Stimulated activated CD4-positive, alpha-beta T cell treated with anti-CD3 and anti-CD28 coated beads, TNF-alpha, amount 100 ng/mL, for 48 hours (primary cell): ENCODE measurements around the gene RECK.

ENCODE experiments used
- DNase-seq, 3 donors: peaks; one replicate each; pipeline ENCODE4 v3.0.0-alpha.2; 2020; ENCODE audit warnings: low read depth in 3 of 3

RECK gene

GRCh38 chr9:36023260-36024048, 13.3 kb upstream of the RECK start:
- peak; percentile 38 to 62 (median 44) for DNase-seq

DNA sequence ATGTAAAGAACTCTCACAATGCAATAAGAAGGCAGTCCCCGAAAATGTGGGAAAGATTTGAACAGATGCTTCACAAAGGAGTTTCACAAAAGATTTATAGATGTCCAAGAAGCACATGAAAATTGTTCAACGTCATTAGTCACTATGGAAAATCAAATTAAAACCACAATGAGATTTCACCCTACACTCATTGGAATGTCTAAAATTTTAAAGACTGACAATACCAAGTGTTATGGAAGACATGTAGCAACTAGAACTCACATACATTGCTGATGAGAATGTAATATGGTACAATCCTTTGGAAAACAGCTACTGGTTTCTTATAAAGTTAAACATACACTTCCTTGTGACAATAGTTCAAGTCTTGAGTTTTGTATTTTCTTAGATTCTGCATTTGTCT, 11.0 kb upstream of the RECK start:
- DNase-seq, result no peak

DNA sequence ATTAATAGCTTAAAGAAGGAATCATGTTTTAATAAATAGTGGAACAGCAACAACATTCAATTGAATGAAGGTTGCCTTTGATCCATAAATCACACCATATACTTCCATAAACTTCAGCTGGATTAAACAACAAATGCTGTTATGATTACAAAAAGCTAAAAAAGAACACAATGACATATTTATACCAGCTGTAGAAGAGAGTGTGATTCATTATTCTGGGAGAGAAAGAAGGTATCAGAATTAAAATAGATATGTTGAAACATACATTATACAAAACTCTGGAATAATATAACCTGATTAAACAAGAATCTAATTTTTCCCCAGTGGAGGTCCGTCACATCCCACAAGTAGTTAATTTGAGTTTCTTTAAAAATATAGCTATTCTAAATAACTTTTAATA, 7.5 kb upstream of the RECK start:
- no peak for DNase-seq

- no peak for DNase-seq
Measured at GRCh38 chr9:36029765-36030528, 6.8 kb upstream of the RECK start.

GRCh38 chr9:36030871-36031270, 5.8 kb upstream of the RECK start:
- no peak for DNase-seq

DNA sequence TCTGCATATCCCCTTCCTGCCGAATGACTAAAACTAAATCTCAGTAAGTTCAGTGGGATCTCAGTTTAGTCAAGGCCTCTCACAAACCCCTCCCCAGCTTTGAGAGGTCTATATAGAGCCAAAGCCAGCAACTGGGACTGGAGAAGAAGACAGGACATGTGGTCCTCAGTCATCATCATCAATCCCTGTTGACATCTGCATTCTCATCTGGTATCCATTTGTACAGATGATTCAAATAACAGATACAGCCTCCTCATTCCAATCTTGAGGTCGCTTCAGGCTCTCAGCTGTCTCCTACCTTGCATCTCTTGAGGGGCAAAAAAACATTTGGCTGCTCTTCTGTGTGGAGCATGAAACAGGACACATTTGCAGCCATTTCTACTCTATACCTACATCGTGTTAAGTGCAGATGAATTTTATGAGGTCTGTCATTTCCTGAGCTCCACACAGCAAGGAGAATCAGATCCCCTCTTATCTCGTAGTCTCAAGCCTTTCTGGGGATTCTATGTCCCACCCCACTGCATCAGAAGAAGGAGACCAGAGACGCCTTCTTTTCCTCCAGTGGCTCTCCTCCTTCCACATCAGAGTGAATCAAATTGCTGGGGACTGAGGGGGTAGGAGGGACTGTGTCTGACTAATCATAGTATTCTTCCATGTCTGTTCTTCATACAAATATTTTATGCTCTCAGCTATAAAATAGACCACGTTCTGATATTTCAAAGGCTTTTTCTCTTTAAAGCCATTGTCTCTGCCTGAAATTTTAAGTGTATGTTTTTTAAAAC, 4.7 kb upstream of the RECK start:
- no peak for DNase-seq

DNA sequence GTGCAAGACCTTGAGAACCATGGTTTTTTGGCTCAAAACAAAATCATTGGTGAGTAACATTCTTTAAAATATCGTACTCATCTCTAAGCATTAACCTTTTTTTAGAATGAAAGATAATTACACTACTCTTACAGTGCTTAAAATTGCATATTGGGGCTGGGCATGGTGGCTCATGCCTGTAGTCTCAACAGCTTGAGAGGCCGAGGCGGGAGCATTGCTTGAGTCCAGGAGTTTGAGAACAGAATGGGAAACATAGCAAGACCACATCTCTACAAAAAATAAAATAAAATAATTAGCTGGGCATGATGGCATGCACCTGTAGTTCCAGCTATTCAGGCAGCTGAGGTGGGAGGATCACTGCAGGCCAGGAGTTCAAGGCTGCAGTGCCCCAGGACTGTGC, 2.9 kb upstream of the RECK start:
- no peak for DNase-seq

- DNase-seq, result no peak
Measured at GRCh38 chr9:36034234-36034633, 2.5 kb upstream of the RECK start.

- DNase-seq, result no peak
Measured at GRCh38 chr9:36035006-36035405, 1.7 kb upstream of the RECK start.

- no peak for DNase-seq
Measured at GRCh38 chr9:36036253-36036779, 397 bp upstream of the RECK start.

DNA sequence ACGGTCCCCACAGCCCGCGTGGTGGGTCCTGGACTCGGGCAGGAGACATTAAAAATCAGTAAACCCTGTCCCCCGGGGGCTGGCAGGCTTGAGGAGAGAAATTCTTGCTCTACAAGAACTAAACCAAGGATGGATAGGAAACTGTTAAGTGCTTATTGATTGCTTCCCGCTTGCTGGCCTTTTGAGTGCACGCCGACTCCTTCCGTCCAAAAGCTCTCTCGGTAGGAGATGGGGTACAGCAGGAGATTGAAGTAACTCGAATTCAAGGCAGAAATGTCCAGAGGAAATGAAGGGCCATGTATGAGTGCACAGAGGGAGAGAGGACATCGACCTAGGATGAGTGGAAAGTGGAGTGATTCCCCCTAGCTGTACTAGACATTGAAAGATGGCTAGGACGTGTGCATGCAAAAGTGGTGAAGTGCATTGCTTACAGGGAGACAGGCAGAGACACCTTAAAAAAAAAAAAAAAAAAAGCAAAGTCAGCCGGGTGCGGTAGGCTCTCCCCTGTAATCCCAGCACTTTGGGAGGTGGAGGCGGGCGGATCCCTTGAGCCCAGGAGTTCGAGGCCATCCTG, 923 bp downstream of the RECK start:
- DNase-seq, result no peak

DNA sequence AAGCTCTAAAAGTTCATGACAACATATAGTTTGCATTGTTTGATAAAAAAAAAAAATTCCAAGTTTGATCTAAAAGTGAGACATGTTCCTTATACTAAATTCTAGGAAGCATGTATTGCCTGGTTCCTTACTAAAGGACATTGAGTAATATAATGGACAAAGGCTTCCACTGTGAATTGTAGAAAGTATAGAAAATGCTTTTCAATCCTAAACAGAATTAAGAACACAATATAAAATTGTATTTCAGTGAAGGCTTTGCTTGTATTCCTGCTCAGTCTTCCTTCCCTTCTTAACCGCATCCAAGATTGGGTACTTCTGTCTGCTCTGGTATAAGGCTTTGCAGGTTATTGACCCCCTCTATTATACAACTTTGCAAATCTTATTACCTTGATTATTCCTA, 2.4 kb downstream of the RECK start:
- no peak for DNase-seq

GRCh38 chr9:36039696-36040095, 3.0 kb downstream of the RECK start:
- DNase-seq, result no peak

- DNase-seq, result no peak
Measured at GRCh38 chr9:36040271-36040925, 3.7 kb downstream of the RECK start.

DNA sequence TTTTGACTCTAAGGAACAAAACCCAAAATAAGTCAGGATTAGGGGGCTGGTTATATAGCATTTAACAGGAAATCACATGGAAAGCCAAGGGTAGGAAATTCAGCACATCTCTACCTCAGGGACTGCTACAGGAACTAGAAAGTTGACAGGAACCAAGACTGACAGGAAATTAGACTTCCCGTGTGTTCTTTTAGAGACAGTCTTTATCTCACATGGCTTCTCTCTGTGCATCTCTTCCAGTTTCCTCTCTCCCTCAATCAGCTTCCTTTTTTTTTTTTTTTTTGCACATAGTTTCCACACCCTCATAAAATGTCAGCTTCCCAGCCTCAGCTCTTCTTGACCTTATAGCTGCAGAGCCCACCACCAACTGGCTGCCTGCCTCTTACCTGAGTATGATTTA, 4.8 kb downstream of the RECK start:
- DNase-seq, result no peak

GRCh38 chr9:36045610-36046009, 8.9 kb downstream of the RECK start:
- no peak for DNase-seq

- DNase-seq, result no peak
Measured at GRCh38 chr9:36046923-36047322, 10.2 kb downstream of the RECK start.

- DNase-seq, result no peak
Measured at GRCh38 chr9:36049408-36049807, 12.7 kb downstream of the RECK start.

DNA sequence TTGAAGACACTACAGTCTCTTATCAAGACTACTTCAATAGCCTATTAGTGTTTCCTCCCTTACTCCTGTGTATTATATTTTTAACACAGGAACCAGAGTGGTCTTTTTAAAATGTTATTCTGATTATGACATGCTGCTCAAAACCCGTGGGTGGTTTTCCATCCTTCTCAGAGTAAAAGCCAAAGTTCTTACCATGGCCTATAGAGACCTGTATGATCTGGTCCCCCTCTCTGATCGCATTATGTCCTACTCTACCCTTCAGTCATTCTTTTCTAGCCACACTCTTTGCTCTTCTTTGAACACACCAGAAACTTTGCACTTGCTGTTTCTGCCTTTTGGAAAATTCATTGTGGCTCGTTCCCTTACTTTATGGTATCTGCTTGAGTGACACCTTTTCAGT, 13.8 kb downstream of the RECK start:
- no peak for DNase-seq

- DNase-seq, result no peak
Measured at GRCh38 chr9:36051317-36051716, 14.6 kb downstream of the RECK start.

- DNase-seq, result no peak
Measured at GRCh38 chr9:36053971-36054370, 17.3 kb downstream of the RECK start.
